Loucy (cell line): ENCODE measurements around the gene SLC25A13.

Source experiments
- H2AFZ ChIP-seq: fragments of 200-600 bp; sonication (generic); 2 replicates; pipeline ENCODE4 v1.6.0; 2016; ENCODE audit warnings: antibody characterized with exemption, mild to moderate bottlenecking, low read length, moderate library complexity
- H3F3A ChIP-seq: fragments of 200-600 bp; 2 replicates; pipeline ENCODE4 v1.6.0; 2016; ENCODE audit warnings: antibody characterized with exemption, low read depth, mild to moderate bottlenecking
- H3K27me3 ChIP-seq: fragments of 200-600 bp; sonication (generic); 2 replicates; pipeline ENCODE4 v1.6.1; 2014; ENCODE audit warnings: low read length, mild to moderate bottlenecking; ENCODE audit not compliant: insufficient read depth, poor library complexity, severe bottlenecking
- H3K36me3 ChIP-seq: fragments of 200-600 bp; sonication (generic); 2 replicates; pipeline ENCODE4 v1.6.1; 2016; ENCODE audit warnings: low read length; ENCODE audit not compliant: insufficient read depth
- H3K4me1 ChIP-seq: fragments of 200-600 bp; sonication (generic); 2 replicates; pipeline ENCODE4 v1.5.1; 2014; ENCODE audit warnings: low read length, mild to moderate bottlenecking; ENCODE audit not compliant: insufficient read depth, poor library complexity, severe bottlenecking
- H3K4me2 ChIP-seq: fragments of 200-600 bp; sonication (generic); 2 replicates; pipeline ENCODE4 v1.6.0; 2014; ENCODE audit warnings: antibody characterized with exemption, low read length, low read depth, mild to moderate bottlenecking; ENCODE audit not compliant: poor library complexity, severe bottlenecking
- H3K4me3 ChIP-seq: fragments of 200-600 bp; sonication (generic); 2 replicates; pipeline ENCODE4 v1.5.1; 2014; ENCODE audit warnings: low read length, mild to moderate bottlenecking, mixed read lengths; ENCODE audit not compliant: poor library complexity, severe bottlenecking
- H3K79me2 ChIP-seq: fragments of 200-600 bp; sonication (generic); 2 replicates; pipeline ENCODE4 v1.6.1; 2014; ENCODE audit warnings: low read length; ENCODE audit not compliant: insufficient read depth
- H3K9ac ChIP-seq: fragments of 200-600 bp; sonication (generic); 2 replicates; pipeline ENCODE4 v1.6.0; 2014; ENCODE audit warnings: mild to moderate bottlenecking, low read depth, low read length, moderate library complexity; ENCODE audit not compliant: poor library complexity, severe bottlenecking
- H3K9me2 ChIP-seq: fragments of 200-600 bp; sonication (generic); replicated peaks from 2 replicates; pipeline ENCODE4 v1.6.1; 2016; ENCODE audit warnings: low read depth, low read length, mixed read lengths
- H3K9me3 ChIP-seq: fragments of 200-600 bp; sonication (generic); 2 replicates; pipeline ENCODE4 v1.6.1; 2014; ENCODE audit warnings: mild to moderate bottlenecking, antibody characterized with exemption, low read length, low read depth; ENCODE audit not compliant: insufficient read depth
- H4K20me1 ChIP-seq: fragments of 200-600 bp; sonication (generic); 2 replicates; pipeline ENCODE4 v1.6.0; 2014; ENCODE audit warnings: antibody characterized with exemption, low read length, mild to moderate bottlenecking; ENCODE audit not compliant: insufficient read depth, poor library complexity, severe bottlenecking
- EZH2phosphoT487 ChIP-seq: fragments of 200-600 bp; IDR thresholded peaks from 2 replicates; pipeline ENCODE4 v1.6.1; 2018; ENCODE audit warnings: antibody characterized with exemption, mild to moderate bottlenecking, moderate library complexity, borderline replicate concordance
- TF ChIP-seq, protein P1 (sequence below): fragments of 200-600 bp; sonication (generic); conservative IDR thresholded peaks from 2 replicates; pipeline ENCODE4 v1.5.1; 2014; ENCODE audit warnings: mild to moderate bottlenecking, antibody characterized with exemption, low read length

The SLC25A13 gene

DNA sequence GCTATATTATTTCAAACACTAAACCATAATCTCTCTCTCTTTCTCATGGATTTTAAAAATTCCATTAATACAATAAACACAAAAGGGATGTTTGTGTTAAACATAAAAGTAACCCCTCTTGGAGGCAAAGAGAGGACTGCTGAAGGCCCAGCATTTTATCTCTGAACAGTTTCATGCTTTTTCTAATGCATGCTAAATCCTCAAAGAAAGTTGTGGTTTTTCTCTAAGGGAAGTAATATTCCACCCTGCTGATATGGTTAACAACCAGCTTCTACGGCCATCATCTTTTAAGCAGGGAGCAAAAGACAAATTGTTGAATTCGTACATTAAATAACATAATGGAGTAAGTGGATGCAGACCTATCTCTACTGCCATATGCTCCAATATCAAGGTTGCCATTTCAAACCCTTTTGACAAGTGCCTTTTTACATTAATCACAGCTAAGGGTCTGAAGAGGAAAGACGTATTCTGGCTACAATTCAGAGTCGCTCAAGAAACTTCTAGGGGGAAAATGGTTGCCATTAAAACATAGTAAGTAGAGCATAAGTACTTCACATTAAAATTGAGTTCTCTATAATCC, 103.1 kb downstream of the SLC25A13 start:
- Histone ChIP-seq H3K27me3 (no peaks in the 10 kb centered on the region), H3K4me3 (no peak overlapping the region), H2AFZ (no peak overlapping the region), H3K36me3 (no peaks in the 10 kb centered on the region), H3K4me1 (peaks cover 6% of the 10 kb centered on the region), H3K79me2 (no peaks in the 10 kb centered on the region), H3K9ac (no peak overlapping the region), H3K4me2 (no peak overlapping the region), H4K20me1 (no peaks in the 10 kb centered on the region), H3F3A (no peaks in the 10 kb centered on the region), H3K9me3 (peaks cover 4% of the 10 kb centered on the region; the same call in 1 of the 2 replicates), H3K9me2 (no peaks in the 10 kb centered on the region)
- TF ChIP-seq, protein P1, sequence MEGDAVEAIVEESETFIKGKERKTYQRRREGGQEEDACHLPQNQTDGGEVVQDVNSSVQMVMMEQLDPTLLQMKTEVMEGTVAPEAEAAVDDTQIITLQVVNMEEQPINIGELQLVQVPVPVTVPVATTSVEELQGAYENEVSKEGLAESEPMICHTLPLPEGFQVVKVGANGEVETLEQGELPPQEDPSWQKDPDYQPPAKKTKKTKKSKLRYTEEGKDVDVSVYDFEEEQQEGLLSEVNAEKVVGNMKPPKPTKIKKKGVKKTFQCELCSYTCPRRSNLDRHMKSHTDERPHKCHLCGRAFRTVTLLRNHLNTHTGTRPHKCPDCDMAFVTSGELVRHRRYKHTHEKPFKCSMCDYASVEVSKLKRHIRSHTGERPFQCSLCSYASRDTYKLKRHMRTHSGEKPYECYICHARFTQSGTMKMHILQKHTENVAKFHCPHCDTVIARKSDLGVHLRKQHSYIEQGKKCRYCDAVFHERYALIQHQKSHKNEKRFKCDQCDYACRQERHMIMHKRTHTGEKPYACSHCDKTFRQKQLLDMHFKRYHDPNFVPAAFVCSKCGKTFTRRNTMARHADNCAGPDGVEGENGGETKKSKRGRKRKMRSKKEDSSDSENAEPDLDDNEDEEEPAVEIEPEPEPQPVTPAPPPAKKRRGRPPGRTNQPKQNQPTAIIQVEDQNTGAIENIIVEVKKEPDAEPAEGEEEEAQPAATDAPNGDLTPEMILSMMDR = no peak
- TF ChIP-seq EZH2phosphoT487 = no peak

DNA sequence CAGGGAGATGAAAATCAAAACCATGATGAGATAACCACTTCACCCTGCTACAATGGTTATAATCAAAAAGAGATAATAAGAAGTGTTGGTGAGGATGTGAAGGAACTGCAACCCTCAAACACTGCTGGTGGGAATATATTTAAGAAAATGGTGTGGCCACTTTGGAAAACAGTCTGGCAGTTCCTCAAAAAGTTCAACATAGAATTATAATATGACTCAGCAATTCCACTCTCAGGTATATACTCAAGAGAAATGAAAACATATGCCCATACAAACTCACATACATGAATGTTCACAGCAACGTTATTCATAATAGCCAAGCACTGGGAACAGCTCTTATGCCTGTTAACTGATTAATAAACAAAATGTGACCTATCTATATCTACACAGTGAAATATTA, 104.8 kb downstream of the SLC25A13 start:
- no peak for TF ChIP-seq EZH2phosphoT487
- TF ChIP-seq, protein P1 = no peak
- H3K4me2 ChIP-seq = no peak overlapping the region
- H3K36me3 ChIP-seq = no peaks in the 10 kb centered on the region
- H3K4me1 ChIP-seq = peaks cover 6% of the 10 kb centered on the region
- no peak overlapping the region for H2AFZ ChIP-seq
- no peak overlapping the region for H3K9ac ChIP-seq
- H3F3A ChIP-seq = no peaks in the 10 kb centered on the region
- H3K27me3 ChIP-seq = no peaks in the 10 kb centered on the region
- H3K4me3 ChIP-seq = no peak overlapping the region
- H3K9me3 ChIP-seq = peaks cover 4% of the 10 kb centered on the region; the same call in 1 of the 2 replicates
- no peaks in the 10 kb centered on the region for H3K9me2 ChIP-seq
- H3K79me2 ChIP-seq = no peaks in the 10 kb centered on the region; the same call in 1 of the 2 replicates
- no peaks in the 10 kb centered on the region for H4K20me1 ChIP-seq

GRCh38 chr7:96216373-96216772, 105.5 kb downstream of the SLC25A13 start:
- no peaks in the 10 kb centered on the region for H3F3A ChIP-seq
- H3K79me2 ChIP-seq = no peaks in the 10 kb centered on the region; the same call in 1 of the 2 replicates
- H3K27me3 ChIP-seq = no peaks in the 10 kb centered on the region
- no peak overlapping the region for H3K9ac ChIP-seq
- H3K4me2 ChIP-seq = no peak overlapping the region
- peaks cover 6% of the 10 kb centered on the region for H3K4me1 ChIP-seq
- TF ChIP-seq, protein P1 = no peak
- TF ChIP-seq EZH2phosphoT487 = no peak
- no peaks in the 10 kb centered on the region for H3K36me3 ChIP-seq
- no peak overlapping the region for H3K4me3 ChIP-seq
- no peaks in the 10 kb centered on the region for H4K20me1 ChIP-seq
- H3K9me3 ChIP-seq = peaks cover 4% of the 10 kb centered on the region; the same call in 1 of the 2 replicates
- no peak overlapping the region for H2AFZ ChIP-seq
- no peaks in the 10 kb centered on the region for H3K9me2 ChIP-seq
